Aorta (tissue), 5 donors: ENCODE results near the gene TMCO4. TPM values are rescaled to one million over a fixed set of nuclear protein-coding genes. Genes with fewer than 3 reads are reported as not detected.

Source experiments
- ATAC-seq: fragments of 200-7000 bp; cut with Tn5 transposase; one replicate; pipeline ENCODE4 v1.9.1; 2022; ENCODE audit warnings: moderate library complexity; ENCODE audit not compliant: low FRiP score
- DNase-seq, 2 donors: peaks; one replicate each; pipeline ENCODE4 v3.0.0-alpha.2; 2020
- H3K27ac ChIP-seq, 2 donors: one replicate each; pipeline ENCODE4 v1.5.1; 2013; ENCODE audit warnings: low read length in 2 of 2, mild to moderate bottlenecking in 2 of 2, moderate library complexity in 2 of 2, control low read depth in 1 of 2, inconsistent platforms in 1 of 2, low read depth in 1 of 2
- H3K27me3 ChIP-seq, 2 donors: one replicate each; pipeline ENCODE4 v1.6.1; 2013; ENCODE audit warnings: control low read depth in 1 of 2, low read length in 1 of 2, mild to moderate bottlenecking in 1 of 2, moderate library complexity in 1 of 2; ENCODE audit not compliant: insufficient read depth in 2 of 2, control insufficient read depth in 1 of 2
- H3K36me3 ChIP-seq, 2 donors: one replicate each; pipeline ENCODE4 v1.6.1; 2013; ENCODE audit warnings: control low read depth in 1 of 2, low read length in 1 of 2, mild to moderate bottlenecking in 1 of 2; ENCODE audit not compliant: insufficient read depth in 2 of 2, control insufficient read depth in 1 of 2
- H3K4me1 ChIP-seq, 2 donors: one replicate each; pipeline ENCODE4 v1.6.1; 2013; ENCODE audit warnings: low read length in 2 of 2, control low read depth in 1 of 2, mild to moderate bottlenecking in 1 of 2, moderate library complexity in 1 of 2; ENCODE audit not compliant: insufficient read depth in 2 of 2, control insufficient read depth in 1 of 2
- H3K4me3 ChIP-seq, 2 donors: one replicate each; pipeline ENCODE4 v1.5.1; 2013; ENCODE audit warnings: low read length in 2 of 2, control low read depth in 1 of 2, mild to moderate bottlenecking in 1 of 2
- H3K9me3 ChIP-seq: one replicate; pipeline ENCODE4 v1.6.1; 2013; ENCODE audit warnings: mild to moderate bottlenecking, low read length; ENCODE audit not compliant: control insufficient read depth
- WGBS, 2 donors: extraction: QIAGEN DNeasy Blood & Tissue Kit; methylation state at CpG; one replicate each; pipeline ENCODE4 v1.1.7; 2013; 5-methylcytosine and 5-hydroxymethylcytosine counted together
- intact Hi-C, 2 donors: fragments of 100-400 bp; cut with DNase I; formaldehyde crosslinking; loops; one replicate each; pipeline versions ENCODE4 v1.14.2 to v1.15.0; 2022
- polyA plus RNA-seq, 2 donors: library from polyadenylated mRNA; stranded (reverse); fragments of 200-250 nt; gene quantifications; one replicate each; pipeline ENCODE4 v1.2.3, GENCODE V29; 2013
- total RNA-seq, 2 donors: library from RNA; stranded (reverse); fragmentation: NEBNext Ultra II Directional; extraction: Animal tissue kit (Norgen Biotek cat#: 25700); gene quantifications; one replicate each; pipeline ENCODE4 v1.2.1, GENCODE V29; 2021
- donor health status: healthy with polysubstance abuse.
- donor health status: Bipolar disorder and iron deficiency.
- donor health status: DM: no; HTN: no; CAD: no.
- donor health status: DM: no; HTN: no; CAD: no.
- donor health status: DM: yes; HTN: yes; CAD: no.

TMCO4 gene
- total and polyA plus RNA-seq, 4 donors = 18.7 to 37.1 (median 27.9) TPM

DNA sequence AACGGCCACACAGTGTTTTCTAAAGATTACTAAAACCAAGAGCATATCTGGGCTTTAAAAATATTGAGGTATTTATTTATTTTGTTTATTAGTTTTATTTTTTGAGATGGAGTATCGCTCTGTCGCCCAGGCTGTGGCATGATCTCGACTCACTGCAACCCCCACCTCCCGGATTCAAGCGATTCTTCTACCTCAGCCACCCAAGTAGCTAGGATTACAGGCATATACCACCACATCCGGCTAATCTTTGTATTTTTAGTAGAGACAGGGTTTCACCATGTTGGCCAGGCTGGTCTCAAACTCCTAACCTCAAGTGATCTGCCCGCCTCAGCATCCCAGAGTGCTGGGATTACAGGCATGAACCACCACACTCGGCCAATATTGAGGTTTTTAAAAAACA is 23.9 kb downstream of the TMCO4 start:
- intact Hi-C loops = no loop called here
- no peak for ATAC-seq
- no peak overlapping the region for H3K4me3 ChIP-seq

DNA sequence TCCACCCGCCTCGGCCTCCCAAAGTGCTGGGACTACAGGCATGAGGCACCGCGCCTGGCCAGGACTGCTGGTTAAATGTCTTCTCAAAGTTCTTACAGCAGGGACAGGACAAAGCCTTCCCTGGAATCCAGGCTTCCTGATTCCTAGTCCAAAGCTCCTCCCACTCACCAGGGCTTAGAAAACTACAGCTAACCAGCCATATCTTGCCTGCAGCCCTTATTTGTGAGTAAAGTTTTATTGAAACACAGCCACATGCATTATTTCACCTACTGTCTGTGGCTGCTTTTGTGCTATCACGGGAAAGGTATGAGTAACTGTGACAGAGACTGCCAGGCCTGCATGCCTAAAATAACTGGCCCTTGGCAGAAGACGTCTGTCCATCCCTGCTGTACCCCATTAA is 24.4 kb downstream of the TMCO4 start:
- Histone ChIP-seq H3K4me1 (no peaks in the 10 kb centered on the region), H3K9me3 (no peaks in the 10 kb centered on the region), H3K36me3 (peaks cover 10 to 12% of the 10 kb centered on the region in 2 donors), H3K27me3 (no peaks in the 10 kb centered on the region), H3K4me3 (no peak overlapping the region), H3K27ac (no peak overlapping the region)
- ATAC-seq (no peak), DNase-seq (no peak)
- intact Hi-C loops = no loop called here
- 79 to 81% methylated on average over 6 of the region's 6 CpGs for WGBS, 2 donors

More for the DNA sequence above, 23.9 kb downstream of the TMCO4 start:
- no peak overlapping the region for H3K27ac ChIP-seq
- no peaks in the 10 kb centered on the region for H3K27me3 ChIP-seq
- 94 to 95% methylated on average over 9 of the region's 9 CpGs for whole genome bisulfite sequencing, 2 donors
- DNase-seq = no peak
- no peaks in the 10 kb centered on the region for H3K4me1 ChIP-seq
- H3K9me3 ChIP-seq = no peaks in the 10 kb centered on the region
- peaks cover 10 to 14% of the 10 kb centered on the region in 2 donors for H3K36me3 ChIP-seq

DNA sequence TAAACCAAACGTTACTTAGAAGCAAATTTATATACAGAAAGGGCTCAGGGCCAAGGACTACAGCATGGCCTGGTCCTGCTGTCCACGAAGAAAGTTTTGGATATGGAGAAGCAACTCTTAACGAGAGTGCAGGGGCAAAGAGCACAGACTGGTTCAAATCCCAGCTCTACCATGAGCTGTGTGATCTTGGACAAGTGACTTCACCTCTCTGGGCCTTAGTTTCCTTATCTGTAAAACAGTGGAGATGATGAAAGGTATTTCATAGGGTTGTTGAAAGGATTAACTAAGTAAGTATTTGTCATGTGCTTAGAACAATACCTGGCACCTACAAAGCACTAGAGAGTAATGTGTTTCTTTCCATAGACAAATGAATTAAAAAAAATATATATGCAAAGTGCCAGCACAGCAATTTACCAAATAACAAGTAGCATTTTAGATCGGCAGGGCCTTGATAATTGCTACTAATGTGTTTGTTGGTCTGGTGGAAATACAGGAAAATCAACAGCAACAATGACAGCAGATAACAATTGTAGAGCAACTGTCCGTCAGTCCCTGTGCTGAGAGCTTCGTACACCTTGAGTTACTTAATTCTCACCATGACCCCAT is 25.4 kb downstream of the TMCO4 start:
- intact Hi-C loops = no loop called here
- H3K4me1 ChIP-seq = no peaks in the 10 kb centered on the region
- no peaks in the 10 kb centered on the region for H3K9me3 ChIP-seq
- H3K27ac ChIP-seq = no peak overlapping the region
- WGBS, 2 donors = 77% methylated on average over 6 of the region's 6 CpGs
- no peak for DNase-seq
- no peaks in the 10 kb centered on the region for H3K27me3 ChIP-seq
- peaks cover 6 to 7% of the 10 kb centered on the region in 2 donors for H3K36me3 ChIP-seq
- no peak for ATAC-seq
- H3K4me3 ChIP-seq = no peak overlapping the region

DNA sequence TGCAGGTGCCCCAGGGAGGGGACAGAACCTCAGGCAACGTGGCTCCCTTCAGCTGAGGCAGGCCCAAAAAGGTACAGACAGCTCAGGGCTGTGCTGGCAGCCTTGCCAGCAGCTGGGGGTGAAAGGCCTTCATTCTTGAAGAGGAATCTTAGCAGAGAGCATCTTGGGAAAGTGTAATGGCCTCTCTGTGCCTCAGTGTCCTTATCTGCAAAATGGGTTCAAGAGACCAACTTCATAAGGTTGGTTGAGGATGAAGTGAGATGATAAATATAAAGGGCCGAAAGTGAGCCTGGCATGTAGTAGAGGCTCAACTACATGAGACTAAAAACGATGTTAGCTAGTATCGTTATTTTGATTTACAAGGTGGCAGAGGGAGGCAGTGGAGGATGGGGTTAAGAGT is 26.2 kb downstream of the TMCO4 start:
- intact Hi-C loops = no loop called here
- H3K4me1 ChIP-seq = no peaks in the 10 kb centered on the region
- H3K36me3 ChIP-seq = peaks cover 2 to 4% of the 10 kb centered on the region in 2 donors
- H3K4me3 ChIP-seq = no peak overlapping the region
- DNase-seq (no peak), ATAC-seq (no peak)
- no peak overlapping the region for H3K27ac ChIP-seq
- no peaks in the 10 kb centered on the region for H3K9me3 ChIP-seq
- no peaks in the 10 kb centered on the region for H3K27me3 ChIP-seq
- WGBS, 2 donors = 85% methylated on average over 4 of the region's 4 CpGs

DNA sequence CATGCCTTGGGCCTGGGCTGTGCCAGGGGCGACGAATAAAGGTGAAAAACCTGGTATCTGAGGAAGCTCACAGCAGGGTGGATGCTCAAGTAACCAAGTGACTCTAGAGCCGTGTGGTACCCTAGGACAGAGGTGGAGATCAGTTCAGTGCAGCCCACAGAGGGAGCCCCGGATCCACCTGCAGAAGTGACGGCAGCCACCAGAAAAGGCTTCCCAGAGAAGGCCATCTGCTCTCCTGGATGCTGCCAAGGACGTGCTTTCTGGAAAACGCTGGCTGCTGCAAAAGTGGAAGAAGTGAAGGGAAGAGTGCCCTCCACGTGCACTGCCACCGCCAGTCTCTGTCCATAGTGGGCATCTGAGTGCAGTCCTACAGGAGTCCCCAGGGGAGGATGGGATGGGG is 27.7 kb downstream of the TMCO4 start:
- ATAC-seq (no peak), DNase-seq (no peak)
- no peak overlapping the region for H3K27ac ChIP-seq
- H3K36me3 ChIP-seq = peaks cover 2 to 4% of the 10 kb centered on the region in 2 donors
- H3K4me1 ChIP-seq = no peaks in the 10 kb centered on the region
- intact Hi-C loops = no loop called here
- no peaks in the 10 kb centered on the region for H3K27me3 ChIP-seq
- no peaks in the 10 kb centered on the region for H3K9me3 ChIP-seq
- no peak overlapping the region for H3K4me3 ChIP-seq
- WGBS, 2 donors = 79% methylated on average over 9 of the region's 9 CpGs

DNA sequence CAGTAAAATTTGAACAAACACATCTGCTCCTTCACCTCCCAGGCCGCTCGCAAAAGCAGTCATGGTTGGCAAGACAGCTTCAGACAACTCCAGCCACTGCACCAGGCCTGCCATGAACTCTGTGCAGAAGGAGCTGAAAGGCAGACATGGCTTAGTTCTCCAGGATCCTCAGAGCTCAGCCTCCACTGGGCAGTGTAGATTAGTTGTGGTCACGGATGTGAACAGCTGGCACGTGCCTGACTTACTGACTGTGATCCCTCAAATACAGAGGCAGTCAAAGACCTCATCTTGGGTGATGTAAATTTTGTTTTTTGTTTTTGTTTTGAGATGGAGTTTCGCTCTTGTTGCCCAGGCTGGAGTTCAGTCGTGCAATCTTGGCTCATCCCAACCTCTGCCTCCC is 28.4 kb downstream of the TMCO4 start:
- Histone ChIP-seq H3K36me3 (peaks cover 2 to 4% of the 10 kb centered on the region in 2 donors), H3K27me3 (no peaks in the 10 kb centered on the region), H3K4me1 (no peaks in the 10 kb centered on the region), H3K27ac (no peak overlapping the region), H3K9me3 (no peaks in the 10 kb centered on the region), H3K4me3 (no peak overlapping the region)
- 90 to 92% methylated on average over 6 of the region's 6 CpGs for WGBS, 2 donors
- ATAC-seq (no peak), DNase-seq (no peak)
- intact Hi-C loops = no loop called here

DNA sequence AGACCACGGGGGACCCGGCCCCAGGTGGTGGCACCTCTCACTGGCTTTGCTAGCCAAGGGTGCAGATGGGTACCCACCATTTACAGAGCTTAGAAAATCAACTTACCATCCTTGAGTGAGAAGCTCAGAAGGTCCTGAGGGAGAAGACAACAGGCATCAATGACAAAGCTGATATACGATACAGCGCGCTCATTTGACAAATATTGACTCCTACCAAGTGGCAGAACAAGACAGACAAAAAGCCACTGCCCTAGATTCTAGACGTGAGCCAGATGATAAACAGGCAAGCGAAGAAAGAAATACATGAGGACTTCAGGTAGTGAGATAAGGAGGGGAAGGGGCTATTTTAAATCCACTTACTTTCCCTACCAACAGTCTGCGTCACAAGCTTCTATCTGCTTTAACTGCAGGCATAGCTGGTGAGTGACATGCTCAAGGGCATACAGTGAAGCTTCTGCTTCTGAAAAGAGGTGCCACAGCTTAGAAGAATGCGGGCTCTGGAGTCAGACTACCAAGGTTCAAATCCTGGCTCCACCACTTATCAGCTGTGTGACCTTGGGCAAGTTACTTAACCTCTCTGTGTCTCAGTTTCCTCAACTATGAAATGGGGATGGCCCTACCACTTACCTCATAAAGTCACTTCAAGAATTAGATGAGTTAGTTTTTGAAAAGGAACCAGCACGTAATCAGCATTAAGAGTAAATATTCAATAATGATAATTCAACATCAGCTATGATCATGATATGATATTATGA is 29.1 kb downstream of the TMCO4 start:
- intact Hi-C loops = no loop called here
- Histone ChIP-seq H3K36me3 (peaks cover 0 to 4% of the 10 kb centered on the region in 2 donors), H3K4me3 (no peak overlapping the region), H3K27ac (no peak overlapping the region), H3K27me3 (no peaks in the 10 kb centered on the region), H3K4me1 (no peaks in the 10 kb centered on the region), H3K9me3 (no peaks in the 10 kb centered on the region)
- DNase-seq = no peak
- ATAC-seq = no peak
- 83 to 87% methylated on average over 10 of the region's 10 CpGs for WGBS, 2 donors

DNA sequence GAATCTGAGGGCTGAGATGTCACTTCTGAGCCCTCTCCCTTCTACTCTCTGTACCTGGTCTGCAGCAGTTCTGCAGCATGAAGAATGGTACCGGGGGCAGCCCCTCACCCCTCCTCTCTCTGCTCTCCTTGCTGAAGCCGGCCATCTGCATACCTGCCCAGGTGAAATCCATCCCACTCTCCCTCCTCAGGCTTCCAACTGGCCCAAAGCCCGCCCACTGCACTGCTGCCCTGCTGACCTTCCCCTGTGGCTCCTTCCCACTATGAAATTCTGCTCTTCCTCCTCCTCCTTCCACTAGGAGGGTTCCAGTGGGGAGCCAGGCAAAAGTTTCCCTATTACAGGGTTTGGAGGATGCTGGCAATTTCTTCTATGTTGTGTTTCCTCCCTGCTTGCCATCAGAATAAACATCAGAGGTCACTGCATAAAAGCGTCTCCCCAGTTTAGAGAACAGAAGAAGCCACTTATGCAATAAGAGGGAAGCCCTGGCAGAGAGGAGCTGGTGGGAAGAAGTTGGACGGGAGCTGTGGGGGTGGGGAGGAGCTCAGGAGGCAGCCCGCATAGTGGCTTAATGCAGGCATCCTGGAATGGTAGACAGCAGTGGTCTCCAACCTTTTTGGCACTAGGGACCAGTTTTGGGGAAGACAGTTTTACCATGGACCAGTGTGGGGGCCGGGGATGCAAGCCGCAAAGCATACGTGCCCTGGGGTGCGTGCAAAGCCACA is 30.3 kb downstream of the TMCO4 start:
- no peak overlapping the region for H3K4me3 ChIP-seq
- peaks cover 0 to 4% of the 10 kb centered on the region in 2 donors for H3K36me3 ChIP-seq
- 85 to 87% methylated on average over 10 of the region's 10 CpGs for WGBS, 2 donors
- no peak for DNase-seq
- H3K9me3 ChIP-seq = no peaks in the 10 kb centered on the region
- H3K27me3 ChIP-seq = no peaks in the 10 kb centered on the region
- no peaks in the 10 kb centered on the region for H3K4me1 ChIP-seq
- ATAC-seq = no peak
- intact Hi-C loops = loop anchor here in 1 of 2 donors (5.0 kb wide), 1 partner anchor 42 kb away; no protein-coding TSS in a partner anchor
- H3K27ac ChIP-seq = no peak overlapping the region
